OCI-LY7 (cell line): ENCODE measurements around the gene SLC25A13.

Source experiments
- CTCF ChIP-seq: fragments of 200-600 bp; sonication (generic); conservative IDR thresholded peaks from 2 replicates; pipeline ENCODE4 v1.5.1; 2014; ENCODE audit warnings: mild to moderate bottlenecking, antibody characterized with exemption, low read length, moderate library complexity, mixed read lengths
- EZH2phosphoT487 ChIP-seq: fragments of 200-600 bp; sonication (generic); IDR thresholded peaks from 2 replicates; pipeline ENCODE4 v1.6.1; 2018; ENCODE audit warnings: low read depth, borderline replicate concordance, mild to moderate bottlenecking, mixed run types, antibody characterized with exemption, low read length, moderate library complexity, mixed read lengths

- TF ChIP-seq CTCF: no peak
- no peak for TF ChIP-seq EZH2phosphoT487
Observed at GRCh38 chr7:96299496-96299895, 22.4 kb downstream of the SLC25A13 start.
